ENCODE data around the gene SLC39A8.

DNA sequence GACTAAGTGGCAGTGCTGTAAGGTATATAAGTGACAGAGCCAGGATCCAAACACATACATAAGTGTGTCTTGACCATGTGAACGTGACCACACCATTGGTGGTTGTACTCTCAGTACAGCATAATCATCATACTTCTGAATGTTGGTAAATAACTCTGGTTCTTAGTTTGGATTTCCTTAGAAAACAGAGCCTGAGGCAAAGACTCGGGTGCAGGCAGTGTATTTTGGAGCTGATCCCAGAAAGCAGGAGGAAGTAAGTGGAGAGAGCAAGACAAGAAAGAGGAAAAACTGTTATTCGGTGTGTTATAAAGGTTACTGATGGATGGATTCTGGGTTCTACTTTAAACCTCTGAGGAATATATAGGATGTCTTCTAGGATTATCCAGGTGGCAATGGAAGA is 127.9 kb downstream of the SLC39A8 start:
- no peak for TF ChIP-seq POLR2A (IDR thresholded peaks at IDR 0.05; ENCODE audit: low read depth, low read length)
- TF ChIP-seq TAF1 (IDR thresholded peaks at IDR 0.05; ENCODE audit: low read depth, low read length): no peak
- TF ChIP-seq POLR2AphosphoS5 (IDR thresholded peaks at IDR 0.05; ENCODE audit: low read depth, low read length): no peak
- no peak for TF ChIP-seq PAX5 (IDR thresholded peaks at IDR 0.05; ENCODE audit: insufficient read depth, low read length, severe bottlenecking)
- no peak for TF ChIP-seq SPI1 (IDR thresholded peaks at IDR 0.05; ENCODE audit: low read depth, low read length)
